GM23338 (cell line): ENCODE measurements around the gene WDR91. TPM values are rescaled to one million over a fixed set of nuclear protein-coding genes. Genes with fewer than 3 reads are reported as not detected.

Experiments used
- ATAC-seq: fragments of 200-7000 bp; cut with Tn5 transposase; 3 replicates; pipeline ENCODE4 v1.9.1; 2020
- DNase-seq: peaks from one replicate; pipeline ENCODE4 v3.0.0-alpha.2; 2015; ENCODE audit warnings: low spot score
- H2AFZ ChIP-seq: fragments of 200-600 bp; sonication (generic); 2 replicates; pipeline ENCODE4 v1.8.0; 2016; ENCODE audit warnings: antibody characterized with exemption, mild to moderate bottlenecking, moderate library complexity
- H3F3A ChIP-seq: fragments of 200-600 bp; sonication (generic); replicated peaks from 2 replicates; pipeline ENCODE4 v1.8.0; 2017; ENCODE audit warnings: antibody characterized with exemption, mixed run types, low read depth
- H3K27ac ChIP-seq: fragments of 200-600 bp; sonication (generic); 2 replicates; pipeline ENCODE4 v1.6.1; 2016; ENCODE audit warnings: low read depth
- H3K27me3 ChIP-seq: fragments of 200-600 bp; sonication (generic); 2 replicates; pipeline ENCODE4 v1.8.0; 2016; ENCODE audit warnings: mild to moderate bottlenecking, mixed run types, moderate library complexity; ENCODE audit not compliant: insufficient read depth
- H3K36me3 ChIP-seq: fragments of 200-600 bp; sonication (generic); 2 replicates; pipeline ENCODE4 v1.8.0; 2016; ENCODE audit warnings: mild to moderate bottlenecking; ENCODE audit not compliant: insufficient read depth
- H3K4me1 ChIP-seq: fragments of 200-600 bp; sonication (generic); 2 replicates; pipeline ENCODE4 v1.8.0; 2016; ENCODE audit warnings: mild to moderate bottlenecking, moderate library complexity; ENCODE audit not compliant: insufficient read depth
- H3K4me2 ChIP-seq: fragments of 200-600 bp; sonication (generic); 2 replicates; pipeline ENCODE4 v1.7.1; 2017; ENCODE audit warnings: mixed run types
- H3K4me3 ChIP-seq: fragments of 200-600 bp; sonication (generic); 2 replicates; pipeline ENCODE4 v1.6.1; 2016; ENCODE audit warnings: mixed run types
- H3K79me2 ChIP-seq: fragments of 200-600 bp; sonication (generic); replicated peaks from 2 replicates; pipeline ENCODE4 v1.8.0; 2017; ENCODE audit warnings: mild to moderate bottlenecking; ENCODE audit not compliant: insufficient read depth
- H3K9me2 ChIP-seq: fragments of 200-600 bp; sonication (generic); 2 replicates; pipeline ENCODE4 v1.8.0; 2017; ENCODE audit not compliant: insufficient read depth
- H4K20me1 ChIP-seq: fragments of 200-600 bp; sonication (generic); replicated peaks from 2 replicates; pipeline ENCODE4 v1.8.0; 2017; ENCODE audit warnings: mild to moderate bottlenecking; ENCODE audit not compliant: insufficient read depth
- H3K27ac Mint-ChIP-seq: 2 replicates; pipeline ENCODE4 v1.8.0; 2020; ENCODE audit warnings: inconsistent platforms, mild to moderate bottlenecking, moderate library complexity, mixed read lengths
- H3K27me3 Mint-ChIP-seq: 3 replicates; pipeline ENCODE4 v1.8.0; 2022; ENCODE audit warnings: low read depth, mild to moderate bottlenecking, moderate library complexity, mixed read lengths, inconsistent platforms; ENCODE audit not compliant: insufficient read depth, poor library complexity
- H3K36me3 Mint-ChIP-seq: 3 replicates; pipeline ENCODE4 v1.8.0; 2021; ENCODE audit warnings: low read depth, mild to moderate bottlenecking, inconsistent platforms, moderate library complexity, mixed read lengths
- H3K4me1 Mint-ChIP-seq: 3 replicates; pipeline ENCODE4 v1.8.0; 2020; ENCODE audit warnings: mild to moderate bottlenecking, inconsistent platforms, mixed read lengths
- H3K4me3 Mint-ChIP-seq: 3 replicates; pipeline ENCODE4 v1.8.0; 2021; ENCODE audit warnings: moderate library complexity, mild to moderate bottlenecking, inconsistent platforms, mixed read lengths
- H3K9me3 Mint-ChIP-seq: 3 replicates; pipeline ENCODE4 v1.8.0; 2020; ENCODE audit warnings: moderate library complexity, mild to moderate bottlenecking, inconsistent platforms, mixed read lengths
- CREB1 ChIP-seq: fragments of 250-450 bp; sonication (Bioruptor Pico); IDR thresholded peaks from 2 replicates; pipeline ENCODE4 v1.5.0; 2020; ENCODE audit warnings: low read depth, mild to moderate bottlenecking, moderate library complexity
- EZH2 ChIP-seq: fragments of 200-600 bp; sonication (generic); IDR thresholded peaks from one replicate; pipeline ENCODE4 v1.8.0; 2017; ENCODE audit warnings: antibody characterized with exemption, mild to moderate bottlenecking, low read depth; ENCODE audit not compliant: unreplicated experiment
- JUNB ChIP-seq: IDR thresholded peaks from one replicate; pipeline ENCODE4 v1.6.1; 2016; ENCODE audit warnings: antibody characterized with exemption; ENCODE audit not compliant: unreplicated experiment
- NANOG ChIP-seq: IDR thresholded peaks from 2 replicates; pipeline ENCODE4 v1.6.1; 2016; ENCODE audit warnings: antibody characterized with exemption, borderline replicate concordance
- POLR2AphosphoS5 ChIP-seq: IDR thresholded peaks from 2 replicates; pipeline ENCODE4 v1.6.1; 2016; ENCODE audit warnings: antibody characterized with exemption, low read depth
- REST ChIP-seq: IDR thresholded peaks from one replicate; pipeline ENCODE4 v1.6.1; 2018; ENCODE audit warnings: antibody characterized with exemption; ENCODE audit not compliant: unreplicated experiment
- STAT1 ChIP-seq: IDR thresholded peaks from one replicate; pipeline ENCODE4 v1.6.1; 2016; ENCODE audit warnings: antibody characterized with exemption; ENCODE audit not compliant: unreplicated experiment
- ZNF114 ChIP-seq: fragments of 250-450 bp; sonication (Bioruptor Pico); IDR thresholded peaks from 2 replicates; pipeline ENCODE4 v1.5.0; 2020; ENCODE audit warnings: mild to moderate bottlenecking, moderate library complexity
- ZNF331 ChIP-seq: fragments of 250-450 bp; sonication (Bioruptor Pico); IDR thresholded peaks from 2 replicates; pipeline ENCODE4 v1.5.0; 2020; ENCODE audit warnings: low read depth, mild to moderate bottlenecking, moderate library complexity
- polyA plus RNA-seq: library from polyadenylated mRNA; unstranded; fragments of >200 nt; fragmentation: Nextera tagmentation; extraction: Ambion mirVana; gene quantifications from 2 replicates; pipeline ENCODE4 v1.2.1, GENCODE V29; 2016
- total RNA-seq: library from RNA; depleted of rRNA; stranded (reverse); fragments of >200 nt; shearing (Covaris generic); gene quantifications from 2 replicates; pipeline ENCODE4 v1.2.3, GENCODE V29; 2014
- TF ChIP-seq, protein P1 (sequence below): IDR thresholded peaks from 2 replicates; pipeline ENCODE4 v1.6.1; 2016; ENCODE audit warnings: antibody characterized with exemption
- TF ChIP-seq, protein P2 (sequence below), 2 experiments: fragments of 200-600 bp in 1 of 2; sonication (generic) in 1 of 2; conservative IDR thresholded peaks; 2 replicates each; pipeline versions ENCODE4 v1.5.1 to v1.6.1; 2016 to 2017; ENCODE audit warnings: antibody characterized with exemption in 2 of 2, low read depth in 2 of 2, mild to moderate bottlenecking in 2 of 2, moderate library complexity in 1 of 2
- TF ChIP-seq, protein P3 (sequence below): fragments of 250-450 bp; sonication (Bioruptor Pico); IDR thresholded peaks from 2 replicates; pipeline ENCODE4 v1.5.0; 2020; ENCODE audit warnings: mild to moderate bottlenecking, moderate library complexity

Gene WDR91
- total and polyA plus RNA-seq, 2 experiments from 2014 or later: 5.8 to 32.6 TPM

GRCh38 chr7:135185471-135186260 is 25.7 kb downstream of the WDR91 start:
- Histone ChIP-seq H3K9me2 (no peaks in the 10 kb centered on the region), H2AFZ (no peak overlapping the region), H3K4me3 (no peak overlapping the region), H3K4me2 (no peak overlapping the region), H3K79me2 (no peaks in the 10 kb centered on the region), H3F3A (no peaks in the 10 kb centered on the region), H3K27me3 (no peaks in the 10 kb centered on the region), H3K36me3 (peaks cover 11% of the 10 kb centered on the region), H4K20me1 (no peaks in the 10 kb centered on the region; the same call in 1 of the 2 replicates), H3K4me1 (no peaks in the 10 kb centered on the region), H3K27ac (no peak overlapping the region)
- DNase-seq: no peak
- no peak for ATAC-seq
- Mint-ChIP-seq H3K9me3 (peaks cover 24% of the 10 kb centered on the region), H3K27me3 (peaks cover 4% of the 10 kb centered on the region), H3K27ac (no peak overlapping the region), H3K4me1 (no peaks in the 10 kb centered on the region), H3K4me3 (no peak overlapping the region), H3K36me3 (peaks cover 49% of the 10 kb centered on the region)
- no peak for TF ChIP-seq NANOG
- TF ChIP-seq, protein P1, sequence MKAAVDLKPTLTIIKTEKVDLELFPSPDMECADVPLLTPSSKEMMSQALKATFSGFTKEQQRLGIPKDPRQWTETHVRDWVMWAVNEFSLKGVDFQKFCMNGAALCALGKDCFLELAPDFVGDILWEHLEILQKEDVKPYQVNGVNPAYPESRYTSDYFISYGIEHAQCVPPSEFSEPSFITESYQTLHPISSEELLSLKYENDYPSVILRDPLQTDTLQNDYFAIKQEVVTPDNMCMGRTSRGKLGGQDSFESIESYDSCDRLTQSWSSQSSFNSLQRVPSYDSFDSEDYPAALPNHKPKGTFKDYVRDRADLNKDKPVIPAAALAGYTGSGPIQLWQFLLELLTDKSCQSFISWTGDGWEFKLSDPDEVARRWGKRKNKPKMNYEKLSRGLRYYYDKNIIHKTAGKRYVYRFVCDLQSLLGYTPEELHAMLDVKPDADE: no peak
- no peak for TF ChIP-seq POLR2AphosphoS5
- no peak for TF ChIP-seq REST
- TF ChIP-seq CREB1 (CRISPR knock-in tag): no peak
- no peak for TF ChIP-seq ZNF114 (CRISPR knock-in tag)
- no peak for TF ChIP-seq EZH2
- TF ChIP-seq, protein P2, sequence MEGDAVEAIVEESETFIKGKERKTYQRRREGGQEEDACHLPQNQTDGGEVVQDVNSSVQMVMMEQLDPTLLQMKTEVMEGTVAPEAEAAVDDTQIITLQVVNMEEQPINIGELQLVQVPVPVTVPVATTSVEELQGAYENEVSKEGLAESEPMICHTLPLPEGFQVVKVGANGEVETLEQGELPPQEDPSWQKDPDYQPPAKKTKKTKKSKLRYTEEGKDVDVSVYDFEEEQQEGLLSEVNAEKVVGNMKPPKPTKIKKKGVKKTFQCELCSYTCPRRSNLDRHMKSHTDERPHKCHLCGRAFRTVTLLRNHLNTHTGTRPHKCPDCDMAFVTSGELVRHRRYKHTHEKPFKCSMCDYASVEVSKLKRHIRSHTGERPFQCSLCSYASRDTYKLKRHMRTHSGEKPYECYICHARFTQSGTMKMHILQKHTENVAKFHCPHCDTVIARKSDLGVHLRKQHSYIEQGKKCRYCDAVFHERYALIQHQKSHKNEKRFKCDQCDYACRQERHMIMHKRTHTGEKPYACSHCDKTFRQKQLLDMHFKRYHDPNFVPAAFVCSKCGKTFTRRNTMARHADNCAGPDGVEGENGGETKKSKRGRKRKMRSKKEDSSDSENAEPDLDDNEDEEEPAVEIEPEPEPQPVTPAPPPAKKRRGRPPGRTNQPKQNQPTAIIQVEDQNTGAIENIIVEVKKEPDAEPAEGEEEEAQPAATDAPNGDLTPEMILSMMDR (conservative IDR thresholded peaks at IDR 0.05; ENCODE audit: low read depth in 2 of 2): no peak
- TF ChIP-seq JUNB: no peak
- no peak for TF ChIP-seq ZNF331 (CRISPR knock-in tag)
- TF ChIP-seq, protein P3, sequence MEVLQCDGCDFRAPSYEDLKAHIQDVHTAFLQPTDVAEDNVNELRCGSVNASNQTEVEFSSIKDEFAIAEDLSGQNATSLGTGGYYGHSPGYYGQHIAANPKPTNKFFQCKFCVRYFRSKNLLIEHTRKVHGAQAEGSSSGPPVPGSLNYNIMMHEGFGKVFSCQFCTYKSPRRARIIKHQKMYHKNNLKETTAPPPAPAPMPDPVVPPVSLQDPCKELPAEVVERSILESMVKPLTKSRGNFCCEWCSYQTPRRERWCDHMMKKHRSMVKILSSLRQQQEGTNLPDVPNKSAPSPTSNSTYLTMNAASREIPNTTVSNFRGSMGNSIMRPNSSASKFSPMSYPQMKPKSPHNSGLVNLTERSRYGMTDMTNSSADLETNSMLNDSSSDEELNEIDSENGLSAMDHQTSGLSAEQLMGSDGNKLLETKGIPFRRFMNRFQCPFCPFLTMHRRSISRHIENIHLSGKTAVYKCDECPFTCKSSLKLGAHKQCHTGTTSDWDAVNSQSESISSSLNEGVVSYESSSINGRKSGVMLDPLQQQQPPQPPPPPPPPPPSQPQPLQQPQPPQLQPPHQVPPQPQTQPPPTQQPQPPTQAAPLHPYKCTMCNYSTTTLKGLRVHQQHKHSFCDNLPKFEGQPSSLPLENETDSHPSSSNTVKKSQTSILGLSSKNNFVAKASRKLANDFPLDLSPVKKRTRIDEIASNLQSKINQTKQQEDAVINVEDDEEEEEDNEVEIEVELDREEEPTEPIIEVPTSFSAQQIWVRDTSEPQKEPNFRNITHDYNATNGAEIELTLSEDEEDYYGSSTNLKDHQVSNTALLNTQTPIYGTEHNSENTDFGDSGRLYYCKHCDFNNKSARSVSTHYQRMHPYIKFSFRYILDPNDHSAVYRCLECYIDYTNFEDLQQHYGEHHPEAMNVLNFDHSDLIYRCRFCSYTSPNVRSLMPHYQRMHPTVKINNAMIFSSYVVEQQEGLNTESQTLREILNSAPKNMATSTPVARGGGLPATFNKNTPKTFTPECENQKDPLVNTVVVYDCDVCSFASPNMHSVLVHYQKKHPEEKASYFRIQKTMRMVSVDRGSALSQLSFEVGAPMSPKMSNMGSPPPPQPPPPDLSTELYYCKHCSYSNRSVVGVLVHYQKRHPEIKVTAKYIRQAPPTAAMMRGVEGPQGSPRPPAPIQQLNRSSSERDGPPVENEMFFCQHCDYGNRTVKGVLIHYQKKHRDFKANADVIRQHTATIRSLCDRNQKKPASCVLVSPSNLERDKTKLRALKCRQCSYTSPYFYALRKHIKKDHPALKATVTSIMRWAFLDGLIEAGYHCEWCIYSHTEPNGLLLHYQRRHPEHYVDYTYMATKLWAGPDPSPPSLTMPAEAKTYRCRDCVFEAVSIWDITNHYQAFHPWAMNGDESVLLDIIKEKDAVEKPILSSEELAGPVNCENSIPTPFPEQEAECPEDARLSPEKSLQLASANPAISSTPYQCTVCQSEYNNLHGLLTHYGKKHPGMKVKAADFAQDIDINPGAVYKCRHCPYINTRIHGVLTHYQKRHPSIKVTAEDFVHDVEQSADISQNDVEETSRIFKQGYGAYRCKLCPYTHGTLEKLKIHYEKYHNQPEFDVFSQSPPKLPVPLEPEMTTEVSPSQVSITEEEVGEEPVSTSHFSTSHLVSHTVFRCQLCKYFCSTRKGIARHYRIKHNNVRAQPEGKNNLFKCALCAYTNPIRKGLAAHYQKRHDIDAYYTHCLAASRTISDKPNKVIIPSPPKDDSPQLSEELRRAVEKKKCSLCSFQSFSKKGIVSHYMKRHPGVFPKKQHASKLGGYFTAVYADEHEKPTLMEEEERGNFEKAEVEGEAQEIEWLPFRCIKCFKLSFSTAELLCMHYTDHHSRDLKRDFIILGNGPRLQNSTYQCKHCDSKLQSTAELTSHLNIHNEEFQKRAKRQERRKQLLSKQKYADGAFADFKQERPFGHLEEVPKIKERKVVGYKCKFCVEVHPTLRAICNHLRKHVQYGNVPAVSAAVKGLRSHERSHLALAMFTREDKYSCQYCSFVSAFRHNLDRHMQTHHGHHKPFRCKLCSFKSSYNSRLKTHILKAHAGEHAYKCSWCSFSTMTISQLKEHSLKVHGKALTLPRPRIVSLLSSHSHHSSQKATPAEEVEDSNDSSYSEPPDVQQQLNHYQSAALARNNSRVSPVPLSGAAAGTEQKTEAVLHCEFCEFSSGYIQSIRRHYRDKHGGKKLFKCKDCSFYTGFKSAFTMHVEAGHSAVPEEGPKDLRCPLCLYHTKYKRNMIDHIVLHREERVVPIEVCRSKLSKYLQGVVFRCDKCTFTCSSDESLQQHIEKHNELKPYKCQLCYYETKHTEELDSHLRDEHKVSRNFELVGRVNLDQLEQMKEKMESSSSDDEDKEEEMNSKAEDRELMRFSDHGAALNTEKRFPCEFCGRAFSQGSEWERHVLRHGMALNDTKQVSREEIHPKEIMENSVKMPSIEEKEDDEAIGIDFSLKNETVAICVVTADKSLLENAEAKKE (CRISPR knock-in tag): no peak
- TF ChIP-seq STAT1: no peak
